ENCODE data around the gene AGPS.

The AGPS gene

GRCh38 chr2:177506998-177507397 lies 114.4 kb downstream of the AGPS start:
- no peak for TF ChIP-seq CTCF (IDR thresholded peaks at IDR 0.05; ENCODE audit: low read depth, low read length)
- no peak overlapping the region for H3K4me3 ChIP-seq (replicated peaks in 1 of 2; ENCODE audit: low read depth in 2 of 2, low read length in 2 of 2)
- DNase-seq (ENCODE audit: low read depth in 2 of 2): no peak

- no peak for TF ChIP-seq CTCF (IDR thresholded peaks at IDR 0.05; ENCODE audit: low read depth, low read length)
- DNase-seq (ENCODE audit: low read depth in 2 of 2): no peak
- H3K4me3 ChIP-seq (replicated peaks in 1 of 2; ENCODE audit: low read depth in 2 of 2, low read length in 2 of 2): no peak overlapping the region
Measured at GRCh38 chr2:177516824-177517544, 124.4 kb downstream of the AGPS start.

DNA sequence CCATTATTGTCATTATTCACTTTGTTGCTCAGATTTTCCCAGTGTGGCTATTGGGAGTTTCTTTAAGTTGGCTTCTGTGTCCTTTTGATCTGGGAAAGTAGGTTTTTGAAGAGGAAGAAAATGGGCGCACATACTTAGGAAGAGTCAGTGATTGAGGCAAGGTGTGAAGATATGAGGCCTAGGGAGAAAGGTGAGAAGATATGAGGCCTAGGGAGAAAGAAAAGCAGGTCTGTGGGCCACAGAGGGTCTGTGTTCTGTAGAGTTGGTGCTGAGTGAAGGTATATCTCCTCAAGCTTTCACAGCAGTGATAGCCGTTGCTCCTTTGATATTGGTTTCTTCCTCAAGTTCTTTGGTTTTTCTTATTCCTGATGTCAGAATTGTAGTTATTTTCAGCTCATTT lies 126.2 kb downstream of the AGPS start:
- no peak for TF ChIP-seq CTCF (IDR thresholded peaks at IDR 0.05; ENCODE audit: low read depth, low read length)
- DNase-seq (ENCODE audit: low read depth in 2 of 2): no peak
- H3K4me3 ChIP-seq (replicated peaks in 1 of 2; ENCODE audit: low read depth in 2 of 2, low read length in 2 of 2): no peak overlapping the region

- TF ChIP-seq CTCF (IDR thresholded peaks at IDR 0.05; ENCODE audit: low read depth, low read length): no peak
- H3K4me3 ChIP-seq (replicated peaks in 1 of 2; ENCODE audit: low read depth in 2 of 2, low read length in 2 of 2): no peak overlapping the region
- DNase-seq (ENCODE audit: low read depth in 2 of 2): no peak
Measured at GRCh38 chr2:177519534-177520115, 127.1 kb downstream of the AGPS start.

DNA sequence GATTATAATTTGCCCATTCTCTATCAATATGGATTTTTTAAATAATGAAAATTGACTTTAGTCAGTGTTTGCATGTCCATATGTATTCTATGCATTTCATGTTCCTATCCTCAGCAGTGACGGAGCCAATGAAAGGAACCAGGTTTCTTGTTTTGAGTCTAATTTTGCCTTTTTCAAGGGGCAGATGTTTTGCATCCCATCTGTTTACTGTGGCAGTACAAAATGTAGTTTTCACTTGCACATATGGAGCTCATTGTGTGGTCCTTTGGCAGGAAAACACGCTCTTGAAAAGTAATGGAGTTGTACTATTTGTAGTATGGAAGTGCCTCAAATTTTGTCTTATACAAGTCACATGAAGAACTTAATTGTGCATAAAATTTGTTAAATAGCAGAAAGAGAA lies 127.8 kb downstream of the AGPS start:
- H3K4me3 ChIP-seq (replicated peaks in 1 of 2; ENCODE audit: low read depth in 2 of 2, low read length in 2 of 2): no peak overlapping the region
- DNase-seq (ENCODE audit: low read depth in 2 of 2): no peak
- no peak for TF ChIP-seq CTCF (IDR thresholded peaks at IDR 0.05; ENCODE audit: low read depth, low read length)

DNA sequence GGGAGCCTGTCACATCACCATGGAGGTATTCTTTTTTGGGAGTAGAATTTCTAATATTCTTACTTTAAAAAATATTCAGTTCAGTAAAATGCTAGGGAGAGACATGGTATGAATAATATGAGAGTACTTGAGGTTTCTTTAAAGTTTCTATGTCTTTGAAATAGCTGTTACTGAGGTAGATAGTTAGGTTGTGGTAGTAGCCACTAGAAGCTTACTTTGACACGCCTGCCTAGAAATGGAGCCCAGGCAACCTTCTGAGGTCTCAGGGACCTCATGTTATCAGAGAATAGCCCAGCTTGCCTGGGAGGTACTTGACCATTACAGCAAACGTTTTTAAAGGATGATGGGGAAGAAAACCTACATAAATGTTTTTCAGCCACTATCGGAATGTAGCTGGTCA lies 131.2 kb downstream of the AGPS start:
- no peak overlapping the region for H3K4me3 ChIP-seq (replicated peaks in 1 of 2; ENCODE audit: low read depth in 2 of 2, low read length in 2 of 2)
- no peak for DNase-seq (ENCODE audit: low read depth in 2 of 2)
- no peak for TF ChIP-seq CTCF (IDR thresholded peaks at IDR 0.05; ENCODE audit: low read depth, low read length)
